Right cardiac atrium (tissue), 5 donors: ENCODE results near the gene FAM3D. TPM values are rescaled to one million over a fixed set of nuclear protein-coding genes. Genes with fewer than 3 reads are reported as not detected.
A peak's percentile ranks its signal among the peaks of the same experiment; 100 is the strongest.

Experiments
- ATAC-seq, 2 donors: fragments of 200-7000 bp; cut with Tn5 transposase; one replicate each; pipeline versions ENCODE4 v1.8.0 to v1.9.1; 2020; ENCODE audit warnings: moderate library complexity in 2 of 2, mild to moderate bottlenecking in 1 of 2
- DNase-seq, 3 donors: peaks; one replicate each; pipeline ENCODE4 v3.0.0-alpha.2; 2020
- H3K27ac ChIP-seq: one replicate; pipeline ENCODE4 v1.5.1; 2013; ENCODE audit warnings: mild to moderate bottlenecking, low read length, control low read depth, moderate library complexity
- H3K27me3 ChIP-seq: one replicate; pipeline ENCODE4 v1.6.1; 2013; ENCODE audit not compliant: control insufficient read depth, insufficient read depth
- H3K4me1 ChIP-seq: one replicate; pipeline ENCODE4 v1.6.1; 2013; ENCODE audit warnings: low read length; ENCODE audit not compliant: control insufficient read depth, insufficient read depth
- H3K4me3 ChIP-seq: one replicate; pipeline ENCODE4 v1.5.1; 2013; ENCODE audit warnings: low read length, control low read depth
- H3K9me3 ChIP-seq: one replicate; pipeline ENCODE4 v1.6.1; 2013; ENCODE audit warnings: low read length; ENCODE audit not compliant: control insufficient read depth
- WGBS: extraction: QIAGEN DNeasy Blood & Tissue Kit; methylation state at CpG from one replicate; pipeline ENCODE4 v1.1.7; 2013; 5-methylcytosine and 5-hydroxymethylcytosine counted together
- intact Hi-C, 4 donors: fragments of 100-400 bp; cut with DNase I; formaldehyde crosslinking; loops; one replicate each; pipeline versions ENCODE4 v1.11.0 to v1.14.0; 2022 to 2023
- polyA plus RNA-seq: library from polyadenylated mRNA; stranded (reverse); fragments of 200-250 nt; gene quantifications from one replicate; pipeline ENCODE4 v1.2.3, GENCODE V29; 2013
- total RNA-seq, 4 donors: library from RNA; stranded (reverse); fragmentation: NEBNext Ultra II Directional; extraction: Animal tissue kit (Norgen Biotek cat#: 25700); gene quantifications; one replicate each; pipeline ENCODE4 v1.2.1, GENCODE V29; 2021
- donor health status: healthy with polysubstance abuse.
- donor health status: DM: no; HTN: yes; CAD: no.
- donor health status: DM: no; HTN: no; CAD: no.
- donor health status: DM: no; HTN: yes; CAD: no; lungs with severe emphysema.
- donor health status: DM: yes; HTN: yes; CAD: no.

The FAM3D gene
- total and polyA plus RNA-seq, 5 donors, result 0.14 to 0.37 (median 0.28) TPM

- 84% methylated on average over 6 of the region's 6 CpGs for WGBS
- intact Hi-C loops, result no loop called here
- DNase-seq, result no peak
These were observed 12.1 kb downstream of the FAM3D start for GRCh38 chr3:58654466-58654865.

GRCh38 chr3:58652624-58653023 lies 13.9 kb downstream of the FAM3D start:
- Histone ChIP-seq H3K4me3 (no peak overlapping the region), H3K9me3 (no peaks in the 10 kb centered on the region), H3K27ac (no peak overlapping the region), H3K4me1 (no peaks in the 10 kb centered on the region), H3K27me3 (no peaks in the 10 kb centered on the region)
- 82% methylated on average over 2 of the region's 2 CpGs for WGBS
- ATAC-seq (no peak), DNase-seq (no peak)
- intact Hi-C loops, result no loop called here

More at GRCh38 chr3:58654466-58654865, 12.1 kb downstream of the FAM3D start:
- Histone ChIP-seq H3K27me3 (no peaks in the 10 kb centered on the region), H3K9me3 (no peaks in the 10 kb centered on the region), H3K4me3 (no peak overlapping the region), H3K27ac (no peak overlapping the region), H3K4me1 (no peaks in the 10 kb centered on the region)
- ATAC-seq, result no peak

GRCh38 chr3:58651276-58651675 lies 15.3 kb downstream of the FAM3D start:
- peak in 1 of 2 donors; percentile 49 for ATAC-seq
- no peak for DNase-seq
- Histone ChIP-seq H3K9me3 (no peaks in the 10 kb centered on the region), H3K27me3 (no peaks in the 10 kb centered on the region), H3K4me1 (no peaks in the 10 kb centered on the region), H3K4me3 (no peak overlapping the region), H3K27ac (no peak overlapping the region)
- intact Hi-C loops, result no loop called here

- intact Hi-C loops, result loop anchor here in 1 of 4 donors (10.0 kb wide), 1 partner anchor 397 kb away; no protein-coding TSS in a partner anchor
- 65% methylated on average over 3 of the region's 3 CpGs for WGBS
These were observed 19.0 kb downstream of the FAM3D start for GRCh38 chr3:58647381-58648141.

GRCh38 chr3:58646503-58646902 lies 20.1 kb downstream of the FAM3D start:
- no peaks in the 10 kb centered on the region for H3K27me3 ChIP-seq
- no peaks in the 10 kb centered on the region for H3K4me1 ChIP-seq
- H3K4me3 ChIP-seq, result no peak overlapping the region
- intact Hi-C loops, result loop anchor here in 1 of 4 donors (10.0 kb wide), 1 partner anchor 398 kb away; no protein-coding TSS in a partner anchor
- WGBS, result 78% methylated on average over 3 of the region's 3 CpGs
- no peak overlapping the region for H3K27ac ChIP-seq
- no peaks in the 10 kb centered on the region for H3K9me3 ChIP-seq
- no peak for DNase-seq
- no peak for ATAC-seq

More at GRCh38 chr3:58647381-58648141, 19.0 kb downstream of the FAM3D start:
- DNase-seq, result no peak
- Histone ChIP-seq H3K27ac (no peak overlapping the region), H3K9me3 (no peaks in the 10 kb centered on the region), H3K4me3 (no peak overlapping the region), H3K27me3 (no peaks in the 10 kb centered on the region), H3K4me1 (no peaks in the 10 kb centered on the region)
- ATAC-seq, result peak in 1 of 2 donors; percentile 32

- H3K27me3 ChIP-seq, result no peaks in the 10 kb centered on the region
- WGBS, result 84% methylated on average over 4 of the region's 4 CpGs
- H3K9me3 ChIP-seq, result no peaks in the 10 kb centered on the region
- no peak overlapping the region for H3K4me3 ChIP-seq
- no peak for ATAC-seq
- no peak overlapping the region for H3K27ac ChIP-seq
- intact Hi-C loops, result loop anchor here in 1 of 4 donors (10.0 kb wide), 1 partner anchor 399 kb away; no protein-coding TSS in a partner anchor
- no peak for DNase-seq
- H3K4me1 ChIP-seq, result no peaks in the 10 kb centered on the region
These were observed 20.8 kb downstream of the FAM3D start for GRCh38 chr3:58645726-58646125.

GRCh38 chr3:58642846-58643245 lies 23.7 kb downstream of the FAM3D start:
- Histone ChIP-seq H3K4me1 (no peaks in the 10 kb centered on the region), H3K9me3 (no peaks in the 10 kb centered on the region), H3K4me3 (no peak overlapping the region), H3K27ac (no peak overlapping the region), H3K27me3 (no peaks in the 10 kb centered on the region)
- WGBS, result 84% methylated on average over 4 of the region's 4 CpGs
- DNase-seq (no peak), ATAC-seq (no peak)
- intact Hi-C loops, result loop anchor here in 2 of 4 donors (5.0 to 10.0 kb wide), 2 partner anchors 402 to 409 kb away; partner anchors contain the start of gene CFAP20DC (in 1 of the 2)

- H3K27ac ChIP-seq, result no peak overlapping the region
- H3K4me3 ChIP-seq, result no peak overlapping the region
- ATAC-seq (peak; percentile 87 to 89), DNase-seq (peak; percentile 79 to 91 (median 90))
- no peaks in the 10 kb centered on the region for H3K9me3 ChIP-seq
- 21% methylated on average over 25 of the region's 25 CpGs for WGBS
- H3K27me3 ChIP-seq, result no peaks in the 10 kb centered on the region
- intact Hi-C loops, result loop anchor here in 2 of 4 donors (5.0 to 10.0 kb wide), 2 partner anchors 404 to 411 kb away; partner anchors contain the start of gene CFAP20DC (in 1 of the 2)
- H3K4me1 ChIP-seq, result no peaks in the 10 kb centered on the region
These were observed 25.7 kb downstream of the FAM3D start for GRCh38 chr3:58640700-58641372.

- intact Hi-C loops, result loop anchor here in 3 of 4 donors (5.0 to 10.0 kb wide), 3 partner anchors 405 to 415 kb away; partner anchors contain the start of gene CFAP20DC (in 2 of the 3)
- ATAC-seq (no peak), DNase-seq (no peak)
- Histone ChIP-seq H3K27me3 (no peaks in the 10 kb centered on the region), H3K4me3 (no peak overlapping the region), H3K4me1 (no peaks in the 10 kb centered on the region), H3K9me3 (no peaks in the 10 kb centered on the region), H3K27ac (no peak overlapping the region)
- 78% methylated on average over 10 of the region's 10 CpGs for WGBS
These were observed 26.7 kb downstream of the FAM3D start for GRCh38 chr3:58639842-58640241.

- 52% methylated on average over 4 of the region's 4 CpGs for WGBS
- DNase-seq (no peak), ATAC-seq (no peak)
- intact Hi-C loops, result loop anchor here in 1 of 4 donors (10.0 kb wide), 1 partner anchor 416 kb away; the partner anchor contains the start of gene CFAP20DC
- H3K4me3 ChIP-seq, result no peak overlapping the region
- no peak overlapping the region for H3K27ac ChIP-seq
- no peaks in the 10 kb centered on the region for H3K4me1 ChIP-seq
- no peaks in the 10 kb centered on the region for H3K27me3 ChIP-seq
- H3K9me3 ChIP-seq, result no peaks in the 10 kb centered on the region
These were observed 27.6 kb downstream of the FAM3D start for GRCh38 chr3:58639001-58639400.

GRCh38 chr3:58638591-58638990 lies 28.0 kb downstream of the FAM3D start:
- no peak overlapping the region for H3K27ac ChIP-seq
- no peak for DNase-seq
- no peaks in the 10 kb centered on the region for H3K9me3 ChIP-seq
- H3K4me1 ChIP-seq, result no peaks in the 10 kb centered on the region
- WGBS, result 59% methylated on average over 6 of the region's 6 CpGs
- H3K4me3 ChIP-seq, result no peak overlapping the region
- ATAC-seq, result no peak
- intact Hi-C loops, result loop anchor here in 1 of 4 donors (10.0 kb wide), 1 partner anchor 416 kb away; the partner anchor contains the start of gene CFAP20DC
- no peaks in the 10 kb centered on the region for H3K27me3 ChIP-seq
